Stimulated activated CD8-positive, alpha-beta memory T cell treated with anti-CD3 and anti-CD28 coated beads, Interleukin-4, amount 100 ng/mL, for 4 hours (primary cell): ENCODE data around the gene C1QL4.
A peak's percentile ranks its signal among the peaks of the same experiment; 100 is the strongest.

Source experiments
- DNase-seq, 2 donors: peaks; one replicate each; pipeline ENCODE4 v3.0.0-alpha.2; 2020; ENCODE audit warnings: low read depth in 2 of 2, low spot score in 1 of 2

Gene C1QL4

DNA sequence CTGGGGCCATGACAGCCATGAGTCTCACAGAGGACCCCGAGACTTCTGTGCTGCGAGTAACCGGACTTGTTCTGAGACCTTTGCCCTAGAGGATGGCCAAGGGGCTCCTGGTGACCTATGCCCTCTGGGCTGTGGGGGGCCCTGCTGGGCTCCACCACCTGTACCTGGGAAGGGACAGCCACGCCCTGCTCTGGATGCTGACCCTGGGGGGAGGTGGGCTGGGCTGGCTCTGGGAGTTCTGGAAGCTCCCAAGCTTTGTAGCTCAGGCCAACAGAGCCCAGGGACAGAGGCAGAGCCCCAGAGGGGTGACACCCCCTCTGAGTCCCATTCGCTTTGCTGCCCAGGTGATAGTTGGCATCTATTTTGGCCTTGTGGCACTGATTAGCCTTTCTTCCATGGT is 11.8 kb upstream of the C1QL4 start:
- no peak for DNase-seq

DNA sequence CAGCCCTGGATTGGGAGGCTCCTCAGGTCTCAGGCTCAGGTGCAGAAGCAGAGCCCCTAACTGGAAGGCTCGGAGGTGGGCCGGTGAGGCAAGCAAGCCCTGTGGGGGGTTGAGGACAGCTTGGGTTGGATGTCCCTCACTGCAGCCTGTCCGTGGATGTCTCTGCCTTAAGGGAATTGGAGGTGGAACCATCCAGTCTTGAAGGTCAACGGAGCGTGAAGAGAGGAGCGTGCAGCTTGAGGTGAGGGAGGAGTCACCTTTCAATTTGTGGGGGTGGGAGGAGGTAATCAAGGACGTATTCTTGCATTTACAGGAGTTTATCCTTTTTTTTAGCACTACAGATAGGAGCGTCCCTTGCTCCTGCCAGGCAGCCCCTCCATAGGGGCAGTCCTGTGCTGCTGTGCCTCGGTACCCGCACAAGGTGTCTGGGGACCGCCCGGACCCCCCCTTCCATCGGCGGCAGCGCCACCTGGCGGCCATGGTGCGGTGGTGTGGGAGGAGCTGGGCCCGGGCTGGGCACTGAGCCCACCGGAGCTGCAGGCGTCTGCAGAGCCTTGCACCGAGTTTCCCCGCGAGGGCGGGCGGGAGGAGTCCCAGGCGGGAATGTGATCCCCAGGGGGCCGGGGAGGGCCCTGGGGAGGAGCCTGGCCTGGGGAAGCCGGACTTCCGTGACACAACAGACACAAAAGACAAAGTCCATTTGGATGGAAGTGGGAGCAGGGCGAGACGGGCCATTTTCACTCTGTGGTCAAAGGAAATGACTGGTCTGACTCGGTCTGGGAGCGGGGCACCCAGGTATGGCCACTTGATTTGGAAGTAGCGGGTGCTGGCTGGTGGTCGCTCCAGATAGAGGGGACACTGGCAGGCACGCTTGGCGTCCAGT is 10.6 kb upstream of the C1QL4 start:
- DNase-seq, result peak; percentile 51 to 57

DNA sequence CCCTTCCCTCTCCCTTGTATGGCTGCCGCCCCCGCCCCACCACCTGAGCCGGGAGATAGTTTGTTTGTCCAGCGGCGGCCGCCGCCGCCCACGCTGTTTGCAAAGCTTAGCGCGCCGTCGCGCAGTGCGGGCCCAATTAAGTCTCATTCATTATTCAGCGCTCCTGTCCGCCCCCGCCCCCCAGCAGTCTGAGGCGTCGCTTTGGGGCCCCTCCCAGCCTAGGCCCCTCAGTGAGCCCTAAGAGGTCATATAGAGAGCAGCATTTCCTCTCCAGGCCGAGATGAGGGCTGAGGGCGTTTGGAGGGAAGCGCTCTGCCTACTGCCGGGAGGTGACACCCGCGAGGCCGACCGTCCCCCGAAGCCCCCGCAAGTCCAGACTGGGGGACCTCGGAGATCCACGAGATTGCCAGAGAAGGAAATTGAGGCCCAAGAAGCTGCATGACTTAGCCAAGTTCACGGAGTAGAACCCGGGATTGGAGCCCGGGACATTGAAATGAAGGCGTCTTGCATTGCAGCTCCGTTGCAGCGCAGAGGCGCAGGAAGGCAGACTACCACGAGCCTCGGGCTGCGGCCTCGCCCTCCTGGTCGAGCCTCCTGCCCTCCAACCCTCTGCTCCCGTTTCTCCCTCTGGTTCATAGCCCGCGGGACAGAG is 9.8 kb upstream of the C1QL4 start, which contains the start of gene DNAJC22:
TSS of gene DNAJC22 (plus strand) at position 230 of the 652 bp plus-strand sequence. CDS start 1,985 bp downstream, outside the sequence.
- DNase-seq, result no peak

DNA sequence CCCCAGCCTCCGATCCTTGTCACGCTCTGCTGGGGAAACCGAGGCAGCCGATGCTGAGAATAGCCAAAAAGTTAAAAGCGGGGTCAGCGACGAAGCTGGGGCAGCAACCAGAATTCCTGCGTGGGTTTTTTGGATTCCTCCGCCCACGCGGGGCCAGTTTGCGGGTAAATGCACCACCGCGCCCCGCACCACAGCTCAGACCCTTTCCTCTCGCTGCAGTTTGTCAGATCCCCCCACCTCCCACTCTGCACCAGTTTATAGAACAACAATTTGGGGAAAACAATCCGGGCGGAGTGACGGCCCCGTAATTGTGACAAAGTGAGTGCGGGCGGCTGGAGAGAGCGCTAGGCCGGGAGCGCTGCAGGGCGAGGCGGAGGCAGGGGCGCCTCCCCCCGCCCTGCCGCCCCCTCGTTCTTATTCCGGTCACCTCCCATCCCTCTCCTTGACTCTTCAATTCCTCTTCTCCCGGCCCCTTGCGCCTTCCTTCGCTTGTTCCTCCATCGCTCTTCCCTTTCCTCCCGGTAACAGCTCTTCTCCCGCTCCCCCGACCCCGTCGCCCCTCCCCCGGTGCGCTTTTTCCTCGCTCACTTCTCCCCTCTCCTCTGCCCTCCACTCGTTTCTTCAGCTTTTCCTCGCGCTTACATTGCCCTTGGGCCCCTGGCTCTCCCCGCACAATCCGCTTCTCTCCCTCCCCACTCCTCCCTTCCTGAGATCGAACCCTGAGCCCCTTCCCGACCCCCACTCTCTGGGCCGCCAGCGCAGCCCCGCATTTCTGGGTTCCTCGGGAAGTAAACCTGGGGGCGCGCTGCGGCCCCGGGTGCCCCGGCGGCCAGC is 9.1 kb upstream of the C1QL4 start:
- DNase-seq, result no peak

DNA sequence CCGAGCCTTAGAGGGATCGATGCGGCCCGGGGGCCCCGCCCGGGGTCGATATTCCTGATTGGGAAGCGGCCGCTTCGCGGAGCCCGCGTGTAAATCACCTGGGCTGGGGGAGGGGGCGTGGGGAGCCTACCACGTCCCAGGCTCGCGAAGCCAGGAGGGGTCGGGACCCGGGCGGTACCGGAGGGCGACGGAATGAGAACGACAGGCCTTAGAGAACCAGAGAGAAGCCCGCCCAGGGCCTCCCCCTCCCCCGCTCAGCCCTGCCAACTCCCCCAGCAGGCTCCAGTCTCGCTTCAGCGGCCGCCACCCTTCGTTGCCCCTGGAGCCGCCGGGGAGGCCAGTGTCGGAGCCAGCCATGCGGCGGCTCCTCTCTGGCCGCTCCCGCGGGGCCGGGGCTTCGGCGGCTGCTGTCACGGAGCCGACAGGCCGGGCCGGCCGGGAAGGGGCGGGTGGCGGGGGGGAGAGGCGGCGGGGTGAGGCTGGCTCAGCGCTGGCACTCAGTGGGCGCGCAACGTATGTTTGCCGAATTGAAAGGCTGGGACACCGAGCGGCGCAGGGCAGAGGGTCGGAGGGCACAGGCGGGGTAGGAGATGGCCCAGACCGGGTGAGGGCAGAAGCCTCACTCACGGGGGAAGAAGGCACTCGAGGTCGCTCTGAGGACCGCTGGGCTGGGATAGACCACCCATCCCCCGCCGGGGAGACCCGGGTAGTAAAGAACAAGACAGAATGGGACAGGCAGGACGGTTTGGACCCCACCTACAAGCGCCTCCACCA is 8.2 kb upstream of the C1QL4 start:
- no peak for DNase-seq

DNA sequence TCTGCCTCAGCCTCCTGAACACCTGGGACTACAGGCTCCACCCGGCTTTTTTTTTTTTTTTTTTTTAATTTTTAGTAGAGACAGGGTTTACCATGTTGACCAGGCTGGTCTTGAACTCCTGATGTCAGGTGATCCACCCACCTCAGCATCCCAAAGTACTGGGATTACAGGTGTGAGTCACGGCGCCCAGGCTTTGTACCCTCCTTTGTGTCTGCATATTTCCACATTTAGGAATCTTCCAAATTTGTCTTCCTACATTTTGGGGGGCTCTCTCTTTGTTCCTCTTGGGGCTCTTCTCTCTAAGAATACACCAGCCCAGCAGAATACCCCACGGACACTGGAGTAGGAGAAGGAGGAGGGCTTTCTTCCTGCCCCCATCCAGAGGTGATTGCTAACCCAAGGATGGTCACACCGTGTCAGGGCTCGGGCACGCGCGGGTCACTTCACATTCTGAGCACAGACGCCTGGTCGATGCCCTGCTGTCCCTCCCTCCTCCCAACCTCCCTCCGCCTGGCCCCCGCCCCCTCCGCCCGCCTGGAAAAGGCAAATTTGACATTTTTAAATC is 7.6 kb upstream of the C1QL4 start:
- DNase-seq, result no peak

DNA sequence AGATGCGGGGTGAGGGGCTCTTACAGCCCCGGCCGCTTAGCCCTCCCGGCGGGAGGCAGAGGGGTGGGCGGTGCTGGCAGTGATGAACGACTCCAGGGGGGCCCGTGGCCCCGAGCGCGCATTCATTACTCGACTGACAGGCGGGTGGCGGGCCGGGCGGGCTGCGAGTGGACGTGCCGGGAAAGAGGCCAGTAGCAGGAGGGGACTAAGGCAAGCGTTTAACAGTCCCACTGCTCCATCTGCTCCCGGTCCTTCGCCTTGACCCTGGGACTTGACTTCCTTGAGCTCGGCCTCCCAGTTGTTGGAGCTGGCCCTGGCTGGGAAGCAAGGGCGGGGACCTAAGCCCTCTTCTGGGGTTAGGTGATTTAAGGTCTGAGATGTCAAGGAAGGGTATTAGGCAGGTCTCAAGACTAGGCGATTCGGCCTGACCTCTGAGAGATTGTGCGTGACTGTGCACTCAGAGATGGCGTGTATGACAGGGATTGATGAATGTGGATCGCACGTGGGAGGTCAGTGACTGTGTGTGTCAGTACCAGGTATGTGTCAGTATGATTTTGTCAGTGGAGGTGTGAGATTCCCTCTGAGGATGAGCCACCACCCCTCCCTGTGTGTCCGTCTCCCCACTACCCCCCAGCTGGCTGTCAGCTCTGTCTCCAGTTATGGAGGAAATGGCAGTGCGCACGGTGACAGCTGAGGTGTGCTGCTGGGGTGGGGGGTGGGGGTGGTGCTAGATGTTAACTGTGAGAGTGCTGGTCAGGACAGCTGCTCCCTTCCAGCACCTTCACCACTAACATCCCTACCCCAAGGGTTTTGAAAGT is 6.1 kb upstream of the C1QL4 start:
- DNase-seq, result no peak

DNA sequence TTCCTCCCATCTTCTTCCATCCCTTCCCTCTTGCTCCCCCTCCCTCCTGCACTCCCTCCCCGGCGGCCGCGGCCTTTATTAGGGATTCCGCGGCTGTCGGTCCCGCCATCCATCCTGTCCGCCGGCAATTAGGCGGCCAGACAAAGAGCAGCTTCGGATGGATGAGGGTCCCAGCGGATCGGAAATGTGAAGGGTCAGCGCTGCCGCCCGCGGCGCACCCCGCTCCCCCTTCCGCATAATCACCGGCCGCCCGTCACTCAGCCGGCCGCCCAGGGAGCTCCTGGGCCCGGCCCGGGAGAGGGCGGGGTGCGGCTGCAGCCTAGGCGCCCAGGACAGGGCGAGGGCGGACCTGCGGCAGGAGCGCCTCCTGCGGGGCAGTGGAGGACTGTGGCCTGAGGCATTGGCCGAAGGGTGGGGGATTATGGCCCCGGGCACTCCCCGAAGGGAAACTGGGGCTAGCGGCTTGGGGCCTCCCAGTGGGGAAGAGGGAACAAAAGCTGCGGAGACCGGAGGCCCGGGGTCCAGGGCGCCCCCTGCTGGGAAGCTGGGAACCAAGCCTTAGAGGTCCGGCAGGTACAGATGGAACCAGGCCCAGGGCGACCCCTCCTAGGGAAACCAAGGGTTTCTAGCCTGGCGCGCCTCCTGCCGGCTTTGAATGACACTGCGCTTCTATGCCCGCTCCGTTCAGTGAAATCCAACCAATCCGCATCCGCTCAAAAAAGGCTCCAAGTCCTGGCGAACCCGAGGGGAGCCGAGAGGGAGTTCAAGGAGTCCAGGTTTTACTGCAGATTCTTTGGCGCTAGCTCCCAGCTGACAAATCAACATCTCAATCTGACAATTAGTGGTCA is 5.3 kb upstream of the C1QL4 start:
- DNase-seq, result peak; percentile 38 to 44

DNA sequence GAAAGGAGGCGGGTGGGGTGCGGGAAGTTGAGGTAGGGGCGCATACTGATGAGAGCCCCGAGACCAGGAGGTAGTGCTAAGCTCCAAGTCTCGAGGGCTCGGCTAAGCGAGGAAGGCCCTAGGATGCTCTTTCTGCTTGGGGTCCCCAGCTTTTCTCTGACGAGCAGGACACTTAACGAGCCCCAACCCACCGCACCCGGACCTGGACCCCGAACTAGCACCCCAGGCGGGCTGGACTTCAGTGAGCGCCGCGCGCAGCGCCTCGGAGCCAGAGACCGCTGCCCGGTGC is 4.7 kb upstream of the C1QL4 start:
- no peak for DNase-seq

DNA sequence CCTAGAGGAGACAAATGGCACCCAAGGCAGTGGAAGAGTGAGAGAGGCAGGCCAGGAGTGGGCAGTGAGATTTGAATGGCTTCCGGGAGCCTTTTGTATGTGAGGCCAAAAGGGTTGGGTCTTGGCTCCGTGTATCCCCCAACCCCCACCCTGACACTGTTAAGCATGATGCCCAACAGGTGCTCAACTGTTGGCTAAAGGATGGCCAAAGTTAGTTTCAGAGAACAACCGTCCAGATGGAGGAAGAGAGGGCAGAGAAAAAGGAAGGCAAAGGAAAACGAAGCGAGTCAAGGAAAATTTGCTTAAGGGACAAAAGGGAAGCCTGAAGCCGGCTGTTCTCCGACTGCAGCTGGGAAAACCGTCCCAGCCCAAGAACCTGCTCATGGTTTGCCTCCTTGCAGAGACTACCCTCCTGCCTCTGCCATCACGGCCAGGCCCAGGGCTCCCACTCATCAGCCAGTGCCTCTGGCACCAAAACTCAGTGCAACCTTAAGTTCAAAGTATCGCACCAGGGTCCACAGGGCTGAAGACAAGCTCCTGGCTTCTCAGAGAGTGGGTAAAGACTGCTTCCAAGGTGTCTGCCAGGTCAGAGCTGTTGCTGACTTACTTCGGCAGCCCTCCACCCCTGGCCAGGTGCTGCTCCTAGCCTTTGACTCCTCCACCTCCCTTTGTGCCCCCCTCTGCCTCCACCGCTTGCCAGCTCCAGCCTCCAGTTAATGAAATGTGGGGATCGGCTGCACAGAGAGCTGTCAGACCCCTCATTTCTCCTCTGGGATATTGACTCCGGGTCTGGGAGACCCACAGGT is 4.2 kb upstream of the C1QL4 start:
- no peak for DNase-seq

DNA sequence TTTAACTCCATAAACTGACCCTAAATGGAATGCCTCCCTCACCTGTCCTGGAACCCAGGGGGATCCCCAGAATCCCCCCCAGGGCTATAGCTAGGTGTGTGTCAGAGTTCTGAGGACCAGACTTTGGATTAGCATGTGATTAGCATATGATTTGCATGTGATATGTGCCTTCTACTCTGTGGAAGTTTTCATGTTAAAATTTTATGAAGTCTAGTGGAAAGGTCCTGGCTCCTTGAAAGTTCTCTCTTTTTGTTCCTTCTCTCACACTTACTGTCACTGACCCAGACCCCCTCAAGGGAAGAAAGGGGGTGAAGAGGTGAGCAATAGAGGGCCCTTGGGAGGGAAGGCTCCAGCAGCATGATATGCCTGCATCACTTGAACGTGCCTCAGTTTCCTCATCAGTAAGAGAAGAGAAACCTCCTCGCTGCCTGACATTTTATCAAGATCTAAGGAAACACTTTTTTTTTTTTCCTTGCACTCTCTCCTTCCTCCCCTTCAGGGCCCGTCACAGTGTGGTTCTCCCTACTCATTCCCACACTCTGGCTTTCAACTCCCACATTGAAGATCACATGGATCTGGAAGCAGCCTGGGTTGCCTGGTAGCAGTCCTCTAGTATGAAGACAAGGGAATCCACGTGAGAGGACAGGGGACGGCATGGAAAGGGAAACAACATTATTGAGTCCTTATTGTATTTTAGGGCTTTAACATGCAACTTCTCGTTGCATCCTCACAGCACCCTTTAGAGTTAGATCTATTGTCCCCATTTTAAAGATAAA is 3.3 kb upstream of the C1QL4 start:
- DNase-seq, result no peak

DNA sequence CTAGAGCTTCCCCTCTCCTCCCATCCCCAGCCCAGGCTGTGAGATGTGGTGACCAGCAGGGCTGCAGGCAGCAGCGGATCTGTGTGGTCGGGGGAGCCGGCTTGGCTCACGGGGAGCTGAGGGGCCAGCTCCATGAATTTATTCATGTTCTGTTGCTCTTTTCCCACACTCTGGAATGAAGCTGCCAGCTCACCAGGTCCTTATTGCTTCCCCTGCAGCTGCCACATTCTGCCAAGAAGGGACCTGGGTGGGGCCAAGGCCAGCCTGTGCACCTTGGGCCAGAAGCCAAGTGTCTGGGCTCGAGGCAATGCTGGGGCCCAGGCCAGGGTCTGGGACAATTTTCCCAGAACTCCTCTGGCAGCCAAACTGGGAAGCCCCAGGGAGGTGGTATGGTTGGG is 2.5 kb upstream of the C1QL4 start:
- DNase-seq, result no peak

DNA sequence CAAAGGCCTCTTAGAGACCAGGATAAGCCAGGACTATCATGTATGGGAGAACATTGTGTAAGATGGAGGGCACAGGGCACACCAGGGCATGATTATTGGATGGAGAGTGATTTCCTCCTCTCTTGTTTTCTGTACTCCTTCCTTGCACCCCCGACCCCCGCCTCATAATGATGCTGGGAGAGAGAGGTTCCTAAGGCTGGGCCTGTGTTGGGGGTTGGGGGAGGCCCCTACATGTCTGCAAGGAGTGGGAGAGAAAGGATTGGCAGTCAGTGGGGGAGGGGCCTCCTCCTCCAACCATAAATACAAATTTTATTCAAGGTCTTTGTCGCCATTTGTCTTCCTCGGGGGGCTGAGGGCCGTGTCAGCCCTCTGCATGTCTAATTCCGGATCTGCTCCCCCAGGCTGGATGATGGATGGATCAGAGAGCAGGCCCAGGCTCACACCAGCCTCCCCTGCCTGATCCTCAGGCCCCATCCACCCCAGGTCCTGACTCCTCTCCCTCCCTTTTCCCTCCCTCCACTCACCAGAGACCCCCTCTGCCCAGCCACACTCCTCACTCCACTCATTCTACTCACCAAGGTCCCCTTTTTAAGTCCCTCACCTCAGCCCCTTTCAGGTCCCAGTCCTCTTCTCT is 2.0 kb upstream of the C1QL4 start:
- no peak for DNase-seq

DNA sequence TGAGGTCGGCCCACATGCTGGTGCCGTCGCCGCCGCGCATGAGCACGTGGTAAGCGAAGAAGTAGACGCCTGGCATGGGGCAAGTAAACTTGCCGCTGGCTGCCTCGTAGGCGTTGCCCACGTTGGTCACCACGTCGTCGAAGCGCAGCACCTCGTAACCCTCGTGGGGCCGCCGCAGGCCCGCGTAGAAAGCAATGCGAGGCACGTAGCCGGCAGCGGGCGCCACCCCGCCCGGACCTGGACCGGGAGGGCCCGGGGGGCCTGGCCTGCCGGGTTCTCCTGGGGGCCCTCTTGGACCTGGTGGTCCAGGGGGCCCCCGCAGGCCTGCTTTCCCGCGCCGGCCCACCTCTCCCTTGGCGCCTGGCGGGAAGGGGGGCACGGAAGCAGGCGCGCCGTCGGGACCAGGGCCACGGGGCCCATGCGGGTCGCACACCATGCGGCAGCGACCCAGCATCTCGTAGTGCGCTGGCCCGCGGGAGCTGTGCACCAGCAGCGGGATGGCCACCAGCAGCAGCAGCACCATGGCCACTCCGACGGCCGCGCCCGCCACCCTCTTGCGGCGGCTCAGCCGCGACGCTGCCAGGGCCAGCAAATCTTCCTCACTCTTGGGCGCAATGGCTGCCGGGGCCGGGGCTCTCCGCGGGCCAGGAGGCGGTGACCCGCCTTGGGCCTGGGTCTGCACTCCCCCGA is 888 bp downstream of the C1QL4 start:
- DNase-seq, result no peak

DNA sequence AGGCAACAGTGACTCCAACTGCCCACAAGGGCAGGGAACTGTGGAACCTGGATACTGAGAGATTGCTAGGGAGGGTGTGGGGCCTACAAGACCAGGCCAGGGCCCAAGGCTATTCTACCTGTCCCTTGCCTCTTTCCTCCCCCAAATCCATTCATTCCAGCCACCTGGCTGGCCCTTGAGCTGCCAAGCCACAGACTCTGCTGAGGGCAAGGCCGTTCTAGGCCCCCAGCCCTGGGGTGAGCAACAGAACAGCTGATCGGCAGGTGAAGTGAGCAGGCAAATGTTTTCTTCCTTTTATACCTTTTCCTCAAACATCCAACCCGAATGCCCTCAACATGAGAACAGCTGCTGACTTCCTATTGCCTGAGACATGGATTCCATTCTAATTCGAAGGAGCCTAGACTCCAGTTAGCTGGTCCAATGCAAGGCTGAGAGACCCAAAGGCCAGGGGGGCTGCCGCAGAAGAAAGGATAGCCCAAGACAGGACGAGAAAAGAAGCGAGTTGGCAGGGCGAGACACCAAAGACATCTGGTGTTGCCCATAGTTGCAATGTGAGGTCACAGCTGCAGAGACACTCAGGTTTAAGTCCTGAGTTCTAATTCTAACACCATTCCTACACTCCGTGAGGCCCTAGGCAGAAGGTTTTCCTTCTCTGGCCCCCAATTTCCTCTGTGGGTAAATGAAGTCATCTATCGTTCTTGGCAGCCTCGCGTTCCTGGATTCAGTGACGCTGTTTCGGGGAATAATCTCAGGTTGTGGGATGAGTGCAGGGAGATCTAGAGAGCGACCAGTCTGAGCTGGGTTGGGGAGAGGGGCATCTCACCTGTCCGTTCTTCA is 1.7 kb downstream of the C1QL4 start:
- DNase-seq, result no peak
